ENCODE data around the gene TMEM69.

DNA sequence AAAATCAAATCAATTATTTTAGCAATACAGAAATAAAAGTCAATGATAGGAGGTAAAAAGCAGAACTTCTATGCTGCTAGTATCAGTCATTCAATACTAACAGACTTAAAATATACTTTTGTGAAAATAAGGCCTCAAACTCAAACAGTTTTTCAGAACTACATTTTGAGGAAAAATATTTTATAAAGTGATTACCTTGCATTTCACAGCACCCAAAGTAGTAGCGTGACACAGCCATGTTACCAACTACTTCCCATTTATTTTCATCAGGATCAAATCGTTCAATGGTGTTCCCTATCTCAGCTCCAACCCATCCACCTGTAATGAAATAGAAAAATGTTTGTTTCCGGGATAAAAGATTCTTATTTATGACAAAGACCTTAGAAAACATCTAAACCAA lies 28.7 kb downstream of the TMEM69 start:
- TF ChIP-seq, protein P1, sequence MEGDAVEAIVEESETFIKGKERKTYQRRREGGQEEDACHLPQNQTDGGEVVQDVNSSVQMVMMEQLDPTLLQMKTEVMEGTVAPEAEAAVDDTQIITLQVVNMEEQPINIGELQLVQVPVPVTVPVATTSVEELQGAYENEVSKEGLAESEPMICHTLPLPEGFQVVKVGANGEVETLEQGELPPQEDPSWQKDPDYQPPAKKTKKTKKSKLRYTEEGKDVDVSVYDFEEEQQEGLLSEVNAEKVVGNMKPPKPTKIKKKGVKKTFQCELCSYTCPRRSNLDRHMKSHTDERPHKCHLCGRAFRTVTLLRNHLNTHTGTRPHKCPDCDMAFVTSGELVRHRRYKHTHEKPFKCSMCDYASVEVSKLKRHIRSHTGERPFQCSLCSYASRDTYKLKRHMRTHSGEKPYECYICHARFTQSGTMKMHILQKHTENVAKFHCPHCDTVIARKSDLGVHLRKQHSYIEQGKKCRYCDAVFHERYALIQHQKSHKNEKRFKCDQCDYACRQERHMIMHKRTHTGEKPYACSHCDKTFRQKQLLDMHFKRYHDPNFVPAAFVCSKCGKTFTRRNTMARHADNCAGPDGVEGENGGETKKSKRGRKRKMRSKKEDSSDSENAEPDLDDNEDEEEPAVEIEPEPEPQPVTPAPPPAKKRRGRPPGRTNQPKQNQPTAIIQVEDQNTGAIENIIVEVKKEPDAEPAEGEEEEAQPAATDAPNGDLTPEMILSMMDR (IDR thresholded peaks at IDR 0.05; ENCODE audit: insufficient read depth, low read length) = no peak
- TF ChIP-seq, protein P2, sequence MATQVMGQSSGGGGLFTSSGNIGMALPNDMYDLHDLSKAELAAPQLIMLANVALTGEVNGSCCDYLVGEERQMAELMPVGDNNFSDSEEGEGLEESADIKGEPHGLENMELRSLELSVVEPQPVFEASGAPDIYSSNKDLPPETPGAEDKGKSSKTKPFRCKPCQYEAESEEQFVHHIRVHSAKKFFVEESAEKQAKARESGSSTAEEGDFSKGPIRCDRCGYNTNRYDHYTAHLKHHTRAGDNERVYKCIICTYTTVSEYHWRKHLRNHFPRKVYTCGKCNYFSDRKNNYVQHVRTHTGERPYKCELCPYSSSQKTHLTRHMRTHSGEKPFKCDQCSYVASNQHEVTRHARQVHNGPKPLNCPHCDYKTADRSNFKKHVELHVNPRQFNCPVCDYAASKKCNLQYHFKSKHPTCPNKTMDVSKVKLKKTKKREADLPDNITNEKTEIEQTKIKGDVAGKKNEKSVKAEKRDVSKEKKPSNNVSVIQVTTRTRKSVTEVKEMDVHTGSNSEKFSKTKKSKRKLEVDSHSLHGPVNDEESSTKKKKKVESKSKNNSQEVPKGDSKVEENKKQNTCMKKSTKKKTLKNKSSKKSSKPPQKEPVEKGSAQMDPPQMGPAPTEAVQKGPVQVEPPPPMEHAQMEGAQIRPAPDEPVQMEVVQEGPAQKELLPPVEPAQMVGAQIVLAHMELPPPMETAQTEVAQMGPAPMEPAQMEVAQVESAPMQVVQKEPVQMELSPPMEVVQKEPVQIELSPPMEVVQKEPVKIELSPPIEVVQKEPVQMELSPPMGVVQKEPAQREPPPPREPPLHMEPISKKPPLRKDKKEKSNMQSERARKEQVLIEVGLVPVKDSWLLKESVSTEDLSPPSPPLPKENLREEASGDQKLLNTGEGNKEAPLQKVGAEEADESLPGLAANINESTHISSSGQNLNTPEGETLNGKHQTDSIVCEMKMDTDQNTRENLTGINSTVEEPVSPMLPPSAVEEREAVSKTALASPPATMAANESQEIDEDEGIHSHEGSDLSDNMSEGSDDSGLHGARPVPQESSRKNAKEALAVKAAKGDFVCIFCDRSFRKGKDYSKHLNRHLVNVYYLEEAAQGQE (IDR thresholded peaks at IDR 0.05; ENCODE audit: insufficient replicate concordance, low read depth) = no peak
- TF ChIP-seq GABPA (IDR thresholded peaks at IDR 0.05; ENCODE audit: low read depth) = no peak
- TF ChIP-seq POLR2AphosphoS5 (IDR thresholded peaks at IDR 0.05; ENCODE audit: low read depth) = no peak
